C4-2B (cell line): Measurements from ENCODE around the gene TAF1A.

Source experiments
- H3K27ac ChIP-seq: fragments of 450-650 bp; 2 replicates; pipeline ENCODE4 v1.5.1; 2017
- ZFX ChIP-seq: fragments of 450-650 bp; IDR thresholded peaks from 2 replicates; pipeline ENCODE4 v1.6.1; 2017
- TF ChIP-seq, protein P1 (sequence below): fragments of 450-650 bp; conservative IDR thresholded peaks from 2 replicates; pipeline ENCODE4 v1.5.1; 2017; ENCODE audit warnings: mild to moderate bottlenecking

The TAF1A gene

GRCh38 chr1:222589462-222590302 lies at the start of gene TAF1A:
Gene TAF1A (minus strand): TSS chr1:222589933.
- TF ChIP-seq, protein P1, sequence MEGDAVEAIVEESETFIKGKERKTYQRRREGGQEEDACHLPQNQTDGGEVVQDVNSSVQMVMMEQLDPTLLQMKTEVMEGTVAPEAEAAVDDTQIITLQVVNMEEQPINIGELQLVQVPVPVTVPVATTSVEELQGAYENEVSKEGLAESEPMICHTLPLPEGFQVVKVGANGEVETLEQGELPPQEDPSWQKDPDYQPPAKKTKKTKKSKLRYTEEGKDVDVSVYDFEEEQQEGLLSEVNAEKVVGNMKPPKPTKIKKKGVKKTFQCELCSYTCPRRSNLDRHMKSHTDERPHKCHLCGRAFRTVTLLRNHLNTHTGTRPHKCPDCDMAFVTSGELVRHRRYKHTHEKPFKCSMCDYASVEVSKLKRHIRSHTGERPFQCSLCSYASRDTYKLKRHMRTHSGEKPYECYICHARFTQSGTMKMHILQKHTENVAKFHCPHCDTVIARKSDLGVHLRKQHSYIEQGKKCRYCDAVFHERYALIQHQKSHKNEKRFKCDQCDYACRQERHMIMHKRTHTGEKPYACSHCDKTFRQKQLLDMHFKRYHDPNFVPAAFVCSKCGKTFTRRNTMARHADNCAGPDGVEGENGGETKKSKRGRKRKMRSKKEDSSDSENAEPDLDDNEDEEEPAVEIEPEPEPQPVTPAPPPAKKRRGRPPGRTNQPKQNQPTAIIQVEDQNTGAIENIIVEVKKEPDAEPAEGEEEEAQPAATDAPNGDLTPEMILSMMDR = no peak
- no peak for TF ChIP-seq ZFX
- peak within 1 kb of the TSS; percentile 85 for H3K27ac ChIP-seq

DNA sequence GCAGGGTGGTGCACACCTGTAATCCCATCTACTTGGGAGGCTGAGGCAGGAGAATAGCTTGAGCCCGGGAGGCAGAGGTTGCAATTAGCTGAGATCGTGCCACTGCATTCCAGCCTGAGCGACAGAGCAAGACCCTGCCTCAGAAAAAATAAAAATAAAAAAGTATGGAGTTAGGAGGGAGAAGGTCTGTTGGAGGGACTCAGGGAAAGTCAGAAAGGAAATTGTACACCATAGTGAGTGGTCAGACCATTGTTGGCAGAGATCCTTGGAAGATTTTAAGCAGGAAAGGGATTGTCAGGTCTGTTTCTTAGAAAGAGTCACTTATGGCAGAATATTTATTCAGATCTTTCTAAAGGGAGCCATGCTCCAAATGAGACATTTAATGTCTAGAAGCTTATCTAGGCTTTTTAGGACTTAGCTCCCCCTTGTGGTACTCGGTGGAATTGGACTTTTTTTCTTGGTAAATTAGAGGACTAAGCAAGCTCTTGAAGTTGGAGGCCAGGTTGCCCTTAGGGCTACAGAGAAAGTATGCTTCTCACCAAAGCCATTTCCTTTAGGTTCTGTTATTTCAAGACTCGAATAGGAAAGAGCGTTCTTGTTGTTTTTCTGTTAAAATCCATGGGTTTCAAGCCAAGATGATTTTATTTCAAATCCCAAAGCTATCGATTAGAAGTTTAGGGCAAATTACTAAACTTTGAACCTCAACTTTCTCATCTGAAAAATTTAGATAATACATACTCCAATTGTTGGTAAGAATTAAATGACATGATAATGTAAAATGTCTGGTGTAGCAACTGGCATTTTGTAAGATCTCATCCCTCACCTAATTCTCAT lies 44.7 kb upstream of the TAF1A start:
- TF ChIP-seq ZFX = no peak
- TF ChIP-seq, protein P1 = peak; percentile 95
- H3K27ac ChIP-seq = no peak overlapping the region

GRCh38 chr1:222632749-222633148 lies 43.0 kb upstream of the TAF1A start:
- H3K27ac ChIP-seq = no peak overlapping the region
- TF ChIP-seq, protein P1 = no peak
- no peak for TF ChIP-seq ZFX

DNA sequence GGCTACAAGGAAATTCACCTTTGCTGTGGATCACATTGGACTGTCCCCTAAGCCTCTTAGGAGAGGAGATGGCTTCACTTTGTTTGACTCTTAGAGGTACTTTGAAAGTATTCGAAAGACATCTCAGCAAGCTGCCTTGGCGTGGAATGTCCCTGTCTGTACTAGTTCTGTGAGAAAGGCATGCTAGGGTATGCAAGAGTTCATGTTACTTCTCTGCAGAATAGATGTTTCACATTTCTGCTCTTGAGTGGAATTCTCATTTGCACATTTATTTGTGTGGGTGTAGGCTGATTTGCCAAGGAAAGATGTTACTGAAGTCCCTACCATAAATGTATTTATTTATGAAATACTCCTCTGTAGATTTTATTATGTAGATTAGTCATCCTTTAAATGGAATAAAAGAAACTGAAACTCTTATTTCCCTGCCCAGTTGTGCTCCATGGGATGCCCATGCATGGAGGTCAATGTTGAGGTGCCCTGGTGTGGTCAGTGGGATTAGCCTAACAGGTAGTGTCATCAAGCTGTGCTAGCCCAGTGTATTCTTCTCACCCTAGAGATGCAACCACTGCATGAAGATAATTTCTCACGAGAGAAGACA lies 42.0 kb upstream of the TAF1A start:
- TF ChIP-seq, protein P1 = no peak
- TF ChIP-seq ZFX = no peak
- H3K27ac ChIP-seq = no peak overlapping the region

- TF ChIP-seq, protein P1 = no peak
- TF ChIP-seq ZFX = no peak
- H3K27ac ChIP-seq = no peak overlapping the region
These were observed 40.3 kb upstream of the TAF1A start for GRCh38 chr1:222629921-222630535.

DNA sequence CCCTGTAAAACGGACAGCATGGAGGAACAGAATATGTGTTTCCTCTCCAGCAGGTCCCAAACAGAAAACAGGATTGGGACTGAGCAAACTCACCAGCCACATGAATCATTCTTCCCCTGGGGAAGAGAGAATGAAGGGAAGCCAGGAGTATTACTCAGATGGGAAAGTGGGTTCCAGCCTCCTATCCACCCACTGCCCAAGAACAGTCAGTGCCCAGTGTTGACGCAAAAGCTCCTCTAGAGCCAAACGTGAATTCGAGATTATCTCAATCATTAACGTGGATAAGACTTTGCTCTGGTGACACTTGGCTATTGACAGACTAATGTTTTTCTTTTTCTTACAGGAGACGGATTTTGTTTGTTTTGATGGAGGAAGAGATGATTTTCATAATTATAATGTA lies 37.5 kb upstream of the TAF1A start:
- TF ChIP-seq ZFX = no peak
- TF ChIP-seq, protein P1 = no peak
- no peak overlapping the region for H3K27ac ChIP-seq
